WI38 (cell line): ENCODE data around the gene SLC48A1.

Experiments
- H3K4me3 ChIP-seq: 2 replicates; pipeline ENCODE4 v1.5.1; 2011; ENCODE audit warnings: low read depth, mild to moderate bottlenecking, control low read depth, low read length
- CTCF ChIP-seq: IDR thresholded peaks from 2 replicates; pipeline ENCODE4 v1.5.1; 2012; ENCODE audit warnings: low read depth, mild to moderate bottlenecking, control low read depth, low read length

SLC48A1 gene

DNA sequence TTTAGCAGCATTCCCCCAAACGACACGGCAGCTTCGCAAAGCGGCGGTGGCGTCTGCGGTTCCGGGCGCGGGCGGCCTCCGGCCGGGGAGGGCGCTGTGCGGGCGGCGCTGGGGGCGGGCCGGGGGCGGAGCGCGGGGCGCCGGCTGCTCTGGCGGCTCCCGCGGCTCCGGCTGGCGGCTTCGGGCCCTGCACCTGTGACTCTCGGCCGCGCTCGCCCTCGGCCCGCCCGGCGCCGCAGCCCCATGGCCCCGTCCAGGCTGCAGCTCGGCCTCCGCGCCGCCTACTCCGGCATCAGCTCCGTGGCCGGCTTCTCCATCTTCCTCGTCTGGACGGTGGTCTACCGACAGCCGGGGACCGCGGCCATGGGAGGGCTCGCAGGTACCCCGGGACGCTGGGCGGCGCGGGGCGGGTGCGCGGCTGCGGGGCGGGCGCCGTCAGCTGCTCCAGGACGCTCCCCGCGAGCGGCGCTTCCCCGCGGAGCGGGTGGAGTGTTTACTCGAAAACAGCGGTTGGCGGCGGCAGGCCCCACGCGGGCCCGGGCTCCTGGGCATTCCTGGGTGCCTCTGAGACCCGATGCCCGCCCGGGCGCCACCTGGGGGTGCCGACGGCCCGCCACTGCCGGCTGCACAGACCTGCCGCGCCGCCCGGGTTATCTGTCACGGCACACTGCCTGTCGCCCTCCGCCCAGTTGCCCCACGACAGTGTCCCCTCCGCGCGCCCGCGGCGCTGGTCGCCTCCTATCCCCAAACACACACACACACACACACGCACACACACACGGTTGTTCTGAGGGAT lies at the start of gene SLC48A1:
TSS of gene SLC48A1 (plus strand) at position 177 of the 796 bp plus-strand sequence. CDS start at position 244, 67 bp downstream.
- 0 out of 2 replicates have a peak, but pooled peaks have one; percentile 9 for TF ChIP-seq CTCF
- peak within 1 kb of the TSS; percentile 64 for H3K4me3 ChIP-seq

GRCh38 chr12:47725091-47725772 lies 47.8 kb upstream of the SLC48A1 start, which contains the start of gene ENDOU:
Gene ENDOU, minus strand, starts transcription at chr12:47725490. Its CDS starts 77 bp downstream, at chr12:47725413.
- H3K4me3 ChIP-seq = no peak within 1 kb of the TSS
- no peak for TF ChIP-seq CTCF

DNA sequence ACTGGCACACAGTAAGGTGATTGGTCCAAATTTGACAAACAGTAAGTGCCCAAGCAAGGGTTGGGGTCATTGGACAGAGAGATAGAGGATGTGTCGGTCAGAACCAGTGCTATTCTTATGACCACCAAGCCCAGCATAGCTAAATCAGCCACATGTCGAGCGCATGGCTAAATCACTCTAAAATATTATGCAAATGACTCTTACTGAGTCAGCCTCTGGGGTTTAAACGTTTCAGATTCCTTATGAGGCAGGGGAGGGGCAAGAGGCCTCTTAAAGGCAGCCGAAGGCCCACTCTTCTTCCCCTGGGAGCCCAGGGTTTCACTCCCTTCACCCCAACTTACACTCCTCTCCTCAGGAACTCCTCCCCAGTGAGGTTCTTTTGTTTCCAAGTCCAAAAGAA lies 47.1 kb upstream of the SLC48A1 start:
- TF ChIP-seq CTCF = no peak
- no peak overlapping the region for H3K4me3 ChIP-seq

DNA sequence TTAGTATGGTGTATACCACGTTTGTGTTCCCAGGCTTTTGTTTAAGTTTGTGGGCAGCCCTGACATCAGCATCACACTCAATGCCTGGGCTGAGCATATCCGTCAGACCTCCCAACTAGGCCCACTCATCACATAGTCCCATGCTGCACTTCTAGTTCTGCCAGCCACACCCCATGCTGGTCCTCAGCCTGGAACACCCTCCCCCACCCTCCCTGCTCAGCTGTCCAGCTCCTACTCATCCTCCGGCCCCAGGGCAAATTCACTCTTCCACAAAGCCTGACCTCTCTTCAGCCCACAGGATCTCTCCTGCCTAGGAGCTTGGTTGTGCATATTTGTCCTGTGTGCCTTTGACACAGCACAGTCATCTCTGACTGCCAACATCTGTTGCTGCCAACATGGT lies 43.8 kb upstream of the SLC48A1 start:
- TF ChIP-seq CTCF = no peak

GRCh38 chr12:47730341-47730744 lies 42.7 kb upstream of the SLC48A1 start:
- TF ChIP-seq CTCF = no peak
- H3K4me3 ChIP-seq = no peak overlapping the region

More for the DNA sequence above, 43.8 kb upstream of the SLC48A1 start:
- no peak overlapping the region for H3K4me3 ChIP-seq

DNA sequence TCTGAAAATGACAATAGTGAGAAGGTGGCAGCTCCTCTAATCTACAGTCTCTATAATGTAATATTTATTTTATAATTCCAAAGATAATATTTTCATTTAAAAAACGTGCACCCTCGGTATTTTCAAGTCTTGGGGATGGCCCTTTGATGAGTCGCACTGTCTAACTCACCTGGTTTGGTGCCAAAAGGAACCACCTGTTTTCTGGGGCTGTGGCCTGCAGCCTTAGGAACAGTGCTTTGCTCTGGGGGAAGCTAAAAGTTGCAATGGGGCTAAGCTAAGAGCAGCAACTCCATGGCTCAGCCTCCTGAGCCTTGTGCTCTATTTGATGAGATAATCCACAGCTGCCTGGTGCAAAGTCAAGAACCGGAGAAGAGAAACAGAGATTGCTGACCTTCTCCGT lies 41.3 kb upstream of the SLC48A1 start:
- TF ChIP-seq CTCF = no peak
- no peak overlapping the region for H3K4me3 ChIP-seq

- TF ChIP-seq CTCF = no peak
- H3K4me3 ChIP-seq = no peak overlapping the region
These were observed 40.5 kb upstream of the SLC48A1 start for GRCh38 chr12:47732504-47732903.
